ENCODE data around the gene IDUA.

DNA sequence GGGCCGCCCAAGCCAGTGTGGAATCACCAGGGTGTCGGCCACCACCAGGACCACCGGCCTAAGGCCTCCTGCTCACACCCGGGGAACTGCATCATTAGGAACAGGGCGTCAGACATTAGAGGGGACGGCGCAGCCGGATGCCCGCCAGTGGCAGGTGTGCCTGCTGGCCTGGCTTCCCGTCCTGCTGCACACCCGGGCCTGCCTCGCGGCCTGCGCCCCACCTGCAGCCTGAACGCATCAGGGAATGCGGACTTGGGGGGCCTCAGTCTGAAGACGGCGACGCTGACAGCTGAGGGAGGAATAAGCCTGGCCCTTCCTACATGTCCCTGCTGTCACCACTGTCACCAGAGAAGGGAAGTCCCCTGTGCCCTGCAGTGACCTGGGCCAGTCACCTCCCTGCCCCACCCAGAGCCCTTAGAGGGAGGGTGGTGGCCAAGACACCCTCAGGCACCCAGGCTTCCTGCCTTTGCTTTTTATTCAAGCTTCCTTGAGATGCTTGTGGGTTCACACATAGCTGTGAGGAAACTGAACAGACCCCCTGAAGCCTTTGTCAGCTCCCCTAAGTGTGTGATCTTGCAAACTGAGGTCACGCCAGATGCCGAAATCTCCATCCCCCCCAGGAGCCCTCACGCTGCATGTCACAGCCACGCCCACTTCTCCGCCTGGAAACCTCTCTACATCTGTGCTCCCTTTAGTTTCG lies 16.6 kb upstream of the IDUA start:
- TF ChIP-seq EZH2phosphoT487 (IDR thresholded peaks at IDR 0.05; ENCODE audit: borderline replicate concordance, low read length) (no peak), EZH2 (IDR thresholded peaks at IDR 0.05; ENCODE audit: low read length, unreplicated experiment) (no peak)
